RWPE1 (cell line): ENCODE data around the gene CMC4.

ENCODE experiments used
- CTCF ChIA-PET: fragments of 350-600 bp; sonication (Branson Sonifier 250); formaldehyde crosslinking; extraction: SDS; loops from one replicate; lab custom pipeline; 2021; lab: Yijun Ruan, JAX
- POLR2A ChIA-PET: fragments of 400-600 bp; formaldehyde crosslinking; extraction: SDS; loops from one replicate; lab custom pipeline; 2020; ENCODE audit warnings: antibody characterized with exemption; ENCODE audit not compliant: low non-redundant PET; lab: Yijun Ruan, JAX
- DNase-seq: peaks from one replicate; pipeline ENCODE4 v3.0.0; 2012; ENCODE audit warnings: low spot score
- H3K27ac ChIP-seq: fragments of 450-650 bp; 2 replicates; pipeline ENCODE4 v1.5.1; 2017
- CTCF ChIP-seq: fragments of 450-650 bp; conservative IDR thresholded peaks from 2 replicates; pipeline ENCODE4 v1.5.1; 2017; ENCODE audit warnings: low read depth, mild to moderate bottlenecking

The CMC4 gene

GRCh38 chrX:155055494-155055893 lies 15.4 kb downstream of the CMC4 start:
- ChIA-PET POLR2A (no interaction called here), CTCF (no interaction called here)
- no peak for TF ChIP-seq CTCF
- no peak overlapping the region for H3K27ac ChIP-seq
- DNase-seq, result no peak

- TF ChIP-seq CTCF, result no peak
- no peak overlapping the region for H3K27ac ChIP-seq
- ChIA-PET POLR2A (no interaction called here), CTCF (no interaction called here)
- DNase-seq, result no peak
These were observed 16.7 kb downstream of the CMC4 start for GRCh38 chrX:155054255-155054654.

- no peak for DNase-seq
- POLR2A ChIA-PET, result no interaction called here
- TF ChIP-seq CTCF, result no peak
- no peak overlapping the region for H3K27ac ChIP-seq
- CTCF ChIA-PET, result interaction anchor here (0.7 kb wide), 1 partner anchor 158 kb away, joined by 4 read pairs; no protein-coding TSS in a partner anchor
These were observed 17.3 kb downstream of the CMC4 start for GRCh38 chrX:155053656-155054055.

GRCh38 chrX:155052738-155053498 lies 18.0 kb downstream of the CMC4 start:
- ChIA-PET POLR2A (no interaction called here), CTCF (interaction anchor here (0.7 kb wide), 1 partner anchor 159 kb away, joined by 4 read pairs; no protein-coding TSS in a partner anchor)
- TF ChIP-seq CTCF, result no peak
- H3K27ac ChIP-seq, result no peak overlapping the region
- DNase-seq, result no peak

- CTCF ChIA-PET, result no interaction called here
- no peak overlapping the region for H3K27ac ChIP-seq
- TF ChIP-seq CTCF, result no peak
- no peak for DNase-seq
- POLR2A ChIA-PET, result no interaction called here
These were observed 21.8 kb downstream of the CMC4 start for GRCh38 chrX:155048977-155049619.

GRCh38 chrX:155046811-155047528 lies 24.0 kb downstream of the CMC4 start:
- no peak overlapping the region for H3K27ac ChIP-seq
- POLR2A ChIA-PET, result no interaction called here
- no peak for TF ChIP-seq CTCF
- CTCF ChIA-PET, result interaction anchor here (0.6 kb wide), 1 partner anchor 9 kb away, joined by 3 read pairs; no protein-coding TSS in a partner anchor
- no peak for DNase-seq
